H1 (cell line): ENCODE data around the gene CAMTA1. TPM values are rescaled to one million over a fixed set of nuclear protein-coding genes. Genes with fewer than 3 reads are reported as not detected.

ENCODE experiments used
- BCL11A ChIP-seq, 2 experiments: IDR thresholded peaks; one replicate each; pipeline ENCODE4 v1.6.1; 2011; ENCODE audit warnings: low read depth in 2 of 2, low read length in 2 of 2, mild to moderate bottlenecking in 2 of 2
- polyA plus RNA-seq, 7 experiments: library from polyadenylated mRNA; depleted of rRNA in 3 of 7; stranded (reverse) in 5 of 7; unstranded in 2 of 7; fragments of >200 nt in 5 of 7; fragments of 200-250 nt in 2 of 7; gene quantifications; 1 replicate in 5 of 7; 2 replicates in 1 of 7; 4 replicates in 1 of 7; pipeline versions ENCODE4 v1.2.1 to v1.2.3, GENCODE V29; 2011 to 2013; ENCODE audit warnings: missing spikeins in 2 of 7, mixed read lengths in 2 of 7
- total RNA-seq: library from RNA; stranded (reverse); fragmentation: NEBNext Ultra II Directional; extraction: Animal tissue kit (Norgen Biotek cat#: 25700); gene quantifications from 2 replicates; pipeline ENCODE4 v1.2.1, GENCODE V29; 2021

Gene CAMTA1
- total and polyA plus RNA-seq, 2 of the 8 experiments (the other 6 are each of a cell fraction or from before 2014, with no cell fraction given), result 65.0 to 119 TPM

- TF ChIP-seq BCL11A (IDR thresholded peaks at IDR 0.05; ENCODE audit: low read depth in 2 of 2, low read length in 2 of 2), result no peak
Measured at GRCh38 chr1:7768583-7768982, 983.3 kb downstream of the CAMTA1 start (continued).
